IPS-18c (cell line): ENCODE data around the gene DUSP23.

ENCODE experiments used
- H3K4me3 ChIP-seq: 2 replicates; pipeline ENCODE4 v1.7.0; 2013; ENCODE audit warnings: low read depth, mild to moderate bottlenecking, low read length, moderate library complexity; ENCODE audit not compliant: insufficient read depth
- H3K9me3 ChIP-seq: one replicate; pipeline ENCODE4 v1.6.1; 2013; ENCODE audit warnings: mild to moderate bottlenecking, low read length, moderate library complexity; ENCODE audit not compliant: control insufficient read depth, insufficient read depth

Gene DUSP23

DNA sequence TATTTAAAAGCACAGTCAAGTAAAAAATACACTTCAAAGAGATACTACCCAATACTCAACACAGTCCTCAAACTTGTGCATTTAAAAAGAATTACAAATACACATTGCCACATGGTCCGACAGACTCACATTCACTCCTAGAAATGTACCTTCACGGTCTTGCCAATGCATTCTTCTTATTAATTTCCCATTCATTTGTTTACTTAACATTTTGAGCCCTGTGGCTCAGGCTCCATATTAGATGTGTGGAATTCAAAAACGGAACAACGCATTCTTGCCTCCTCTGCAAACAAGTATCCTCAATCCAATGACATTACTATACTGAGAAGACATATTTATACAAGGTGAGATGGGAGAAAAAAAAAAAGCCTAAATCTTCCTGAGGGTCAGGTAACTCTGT is 2.5 kb upstream of the DUSP23 start:
- Histone ChIP-seq H3K4me3 (no peak overlapping the region), H3K9me3 (no peaks in the 10 kb centered on the region)

DNA sequence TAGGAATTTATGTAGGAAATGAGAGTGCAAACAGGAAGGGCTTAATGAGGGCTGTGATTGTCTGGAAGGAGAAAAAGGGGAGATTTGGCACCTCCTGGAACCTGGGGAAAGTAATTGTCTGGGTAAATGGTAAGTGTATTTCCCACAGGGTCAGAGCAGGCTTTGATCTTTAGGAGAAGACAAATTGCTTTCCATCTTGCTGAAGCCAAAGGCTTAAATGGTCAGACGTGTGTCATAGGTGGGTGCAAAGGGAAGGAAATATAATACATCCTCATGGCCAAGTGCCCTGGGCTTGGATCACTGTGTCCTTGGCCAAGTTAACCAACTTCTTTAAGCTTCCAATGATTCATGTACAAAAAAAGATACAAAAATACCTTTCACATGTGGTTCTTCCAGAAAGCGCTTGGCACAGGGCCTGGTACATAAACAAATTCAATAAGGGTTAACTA is 1.3 kb upstream of the DUSP23 start:
- H3K9me3 ChIP-seq, result no peaks in the 10 kb centered on the region

DNA sequence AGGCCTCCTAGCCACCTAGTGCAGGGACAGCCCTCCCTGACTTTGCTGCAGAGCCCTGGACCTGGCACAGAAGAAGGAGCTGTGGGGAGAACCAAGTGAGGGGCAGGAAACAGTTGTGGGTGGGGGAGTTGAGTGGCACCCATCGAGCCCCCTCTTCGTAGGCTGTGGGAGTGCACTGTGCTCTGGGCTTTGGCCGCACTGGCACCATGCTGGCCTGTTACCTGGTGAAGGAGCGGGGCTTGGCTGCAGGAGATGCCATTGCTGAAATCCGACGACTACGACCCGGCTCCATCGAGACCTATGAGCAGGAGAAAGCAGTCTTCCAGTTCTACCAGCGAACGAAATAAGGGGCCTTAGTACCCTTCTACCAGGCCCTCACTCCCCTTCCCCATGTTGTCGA is 1.2 kb downstream of the DUSP23 start:
- Histone ChIP-seq H3K9me3 (no peaks in the 10 kb centered on the region), H3K4me3 (no peak overlapping the region)

More for the DNA sequence above, 1.3 kb upstream of the DUSP23 start:
- no peak overlapping the region for H3K4me3 ChIP-seq

DNA sequence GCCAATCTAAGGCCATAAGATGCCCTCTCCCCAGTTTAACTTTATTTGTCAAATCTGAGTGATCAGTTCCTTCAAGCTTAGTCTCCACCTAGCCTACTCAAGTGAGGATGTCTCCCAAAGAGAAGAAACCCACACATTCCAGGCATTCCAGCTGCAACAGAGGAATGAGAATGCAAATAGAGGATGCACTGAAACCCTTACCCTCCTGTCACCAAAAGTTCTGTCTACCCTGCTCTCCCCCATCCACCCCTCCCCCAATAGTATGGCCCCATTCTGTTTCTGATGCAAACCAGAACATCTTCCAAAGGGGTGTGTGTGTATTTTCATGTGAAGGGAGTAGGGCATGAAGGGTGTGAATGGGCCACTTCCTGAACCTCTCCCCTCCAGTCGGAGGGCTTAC is 3.0 kb downstream of the DUSP23 start:
- no peaks in the 10 kb centered on the region for H3K9me3 ChIP-seq
- H3K4me3 ChIP-seq, result no peak overlapping the region; the same call in 1 of the 2 replicates

DNA sequence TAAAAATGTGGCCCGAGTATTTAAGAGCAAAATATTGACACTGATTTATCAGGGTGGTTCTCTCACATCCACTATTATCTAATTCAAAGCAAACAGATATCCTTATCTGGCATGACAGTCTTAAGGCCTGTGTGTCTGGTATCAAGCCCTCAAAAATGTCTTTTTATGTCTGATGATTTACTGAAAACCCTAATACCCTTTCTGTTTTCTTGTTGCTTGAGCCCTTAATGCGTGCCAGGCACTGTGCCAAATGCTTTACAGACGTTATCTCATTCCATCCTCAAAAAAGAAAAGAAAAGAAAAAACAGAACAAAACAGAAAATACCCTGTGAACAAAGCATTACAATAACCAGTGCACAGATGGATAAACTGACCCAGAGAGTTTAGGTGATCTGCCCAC is 5.7 kb downstream of the DUSP23 start:
- no peak overlapping the region for H3K4me3 ChIP-seq
- no peaks in the 10 kb centered on the region for H3K9me3 ChIP-seq

DNA sequence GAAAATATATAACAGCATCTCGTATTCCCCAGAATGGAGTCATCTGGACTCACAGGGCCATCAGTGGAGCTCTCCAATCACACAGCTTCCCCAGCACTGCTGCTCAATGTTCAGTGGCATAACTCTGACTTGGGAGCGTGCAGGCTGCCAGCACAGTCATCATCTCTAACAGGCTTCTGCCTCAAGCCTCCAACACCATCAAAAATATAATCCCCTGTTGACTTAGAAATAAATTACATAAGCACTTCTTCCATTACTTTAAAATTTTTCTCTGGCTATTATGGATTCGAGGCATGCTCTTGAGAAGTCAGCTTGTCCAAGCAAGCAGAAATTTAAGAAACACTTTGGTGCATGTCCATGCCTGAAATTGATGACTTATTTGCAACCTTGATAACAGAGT is 6.2 kb downstream of the DUSP23 start:
- H3K9me3 ChIP-seq, result no peaks in the 10 kb centered on the region
- no peak overlapping the region for H3K4me3 ChIP-seq

DNA sequence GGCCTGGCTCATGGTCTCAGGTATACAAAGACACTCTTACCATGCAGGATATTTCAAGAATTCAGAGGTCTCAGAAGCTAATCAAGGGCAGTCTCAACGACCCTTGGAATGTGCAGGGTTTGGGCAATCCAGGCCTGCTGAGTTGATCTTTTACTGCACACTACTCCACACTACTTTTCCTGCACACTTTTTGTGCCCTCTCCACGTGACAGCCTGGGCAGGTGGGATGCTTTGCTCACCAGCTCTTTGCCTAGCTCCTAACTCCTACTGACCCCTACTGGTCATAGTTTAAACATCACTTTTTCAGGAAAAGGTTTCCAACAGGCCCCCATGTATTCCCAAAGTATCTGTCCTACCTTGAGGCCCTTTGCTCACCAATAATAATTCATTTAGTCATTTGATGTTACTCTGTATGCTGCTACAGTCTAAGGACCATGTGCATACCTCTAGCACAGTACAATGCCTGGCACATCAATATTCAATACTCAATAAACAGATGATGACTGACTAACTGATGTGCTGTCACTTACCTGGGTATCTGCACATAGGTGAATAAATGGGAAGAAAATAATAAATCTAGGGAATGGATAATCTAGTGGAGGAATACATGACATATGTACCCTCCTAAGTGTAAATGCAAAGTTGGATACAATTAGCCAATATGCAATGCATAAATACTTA is 9.6 kb downstream of the DUSP23 start:
- H3K9me3 ChIP-seq, result no peaks in the 10 kb centered on the region

DNA sequence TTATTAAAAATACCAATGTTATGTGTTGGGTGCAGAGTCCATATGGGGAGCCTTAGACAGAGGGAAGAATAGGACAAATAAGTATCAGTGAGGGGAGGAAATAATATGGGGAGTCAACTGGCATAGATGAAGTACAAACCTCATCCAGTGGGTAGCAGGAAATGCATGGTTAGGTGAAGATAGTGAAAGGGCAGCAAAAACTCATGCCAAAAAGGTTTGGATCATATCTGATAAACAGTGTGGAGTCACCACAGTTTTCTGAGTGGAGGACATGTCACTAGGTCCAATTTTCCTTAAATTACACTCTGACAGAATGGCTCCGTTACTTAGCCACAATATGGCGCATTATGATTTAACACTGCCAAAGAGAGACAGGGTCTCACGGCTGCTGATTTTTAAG is 10.3 kb downstream of the DUSP23 start:
- Histone ChIP-seq H3K9me3 (no peaks in the 10 kb centered on the region), H3K4me3 (no peak overlapping the region)

More for the DNA sequence above, 9.6 kb downstream of the DUSP23 start:
- H3K4me3 ChIP-seq, result no peak overlapping the region

DNA sequence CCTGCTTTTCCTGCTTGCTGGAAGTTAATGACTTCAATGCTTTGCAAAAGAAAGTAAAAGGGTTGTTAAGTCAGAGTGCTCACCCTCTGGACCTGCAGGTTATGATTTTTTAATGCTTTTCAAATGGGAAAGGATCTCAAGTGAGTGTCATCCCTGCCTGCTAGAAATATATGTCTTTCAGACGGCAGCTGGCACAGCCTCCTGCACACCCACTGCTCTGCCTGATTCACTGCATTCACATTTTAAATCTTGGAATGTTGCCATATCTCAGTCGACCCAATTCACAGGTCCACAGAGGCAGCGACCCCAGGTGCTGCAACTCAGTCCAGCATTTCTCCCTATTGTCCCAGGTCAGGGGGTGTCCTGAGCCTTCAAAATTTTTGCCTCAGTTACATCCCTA is 10.7 kb downstream of the DUSP23 start:
- H3K4me3 ChIP-seq, result no peak overlapping the region
- H3K9me3 ChIP-seq, result no peaks in the 10 kb centered on the region

DNA sequence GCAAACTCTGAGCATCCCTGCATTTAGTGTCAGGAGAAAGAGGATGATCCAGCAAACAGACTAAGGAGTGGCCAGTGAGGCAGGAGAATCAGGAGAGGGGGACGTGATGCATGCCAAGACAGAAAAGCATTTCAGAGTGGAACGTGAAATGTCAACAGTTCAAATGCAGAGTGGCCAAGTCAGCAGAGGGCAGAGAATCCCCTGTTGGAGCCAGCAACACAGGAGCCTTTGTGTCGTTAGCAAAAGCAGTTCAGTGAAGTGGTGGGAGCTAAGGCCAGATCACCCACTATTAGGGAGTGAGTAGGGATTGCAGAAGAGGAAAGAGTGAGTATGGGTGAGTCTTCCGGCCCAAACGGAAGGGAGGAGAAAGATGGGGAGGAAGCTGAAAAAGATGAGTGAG is 14.8 kb downstream of the DUSP23 start:
- Histone ChIP-seq H3K4me3 (no peak overlapping the region), H3K9me3 (no peaks in the 10 kb centered on the region)

DNA sequence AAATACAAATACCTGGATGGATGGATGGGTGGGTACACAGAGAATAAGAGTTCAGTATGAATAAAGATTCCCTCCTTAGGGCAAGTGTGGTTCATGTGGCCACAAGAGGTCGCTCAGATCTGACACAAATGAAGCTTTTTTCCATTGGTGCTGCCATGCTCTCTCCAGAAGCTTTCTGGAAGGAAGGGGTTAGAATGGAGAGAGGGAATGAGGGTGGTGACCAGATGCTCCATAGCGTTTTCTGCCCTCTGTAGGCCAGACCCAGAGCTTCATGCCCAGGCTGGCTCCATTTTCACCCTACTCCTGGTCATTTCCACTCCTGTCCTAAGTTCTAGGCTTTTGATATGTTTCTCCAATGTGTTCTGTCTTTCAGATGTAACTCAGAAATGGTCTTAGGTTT is 18.1 kb downstream of the DUSP23 start:
- no peak overlapping the region for H3K4me3 ChIP-seq
- no peaks in the 10 kb centered on the region for H3K9me3 ChIP-seq

DNA sequence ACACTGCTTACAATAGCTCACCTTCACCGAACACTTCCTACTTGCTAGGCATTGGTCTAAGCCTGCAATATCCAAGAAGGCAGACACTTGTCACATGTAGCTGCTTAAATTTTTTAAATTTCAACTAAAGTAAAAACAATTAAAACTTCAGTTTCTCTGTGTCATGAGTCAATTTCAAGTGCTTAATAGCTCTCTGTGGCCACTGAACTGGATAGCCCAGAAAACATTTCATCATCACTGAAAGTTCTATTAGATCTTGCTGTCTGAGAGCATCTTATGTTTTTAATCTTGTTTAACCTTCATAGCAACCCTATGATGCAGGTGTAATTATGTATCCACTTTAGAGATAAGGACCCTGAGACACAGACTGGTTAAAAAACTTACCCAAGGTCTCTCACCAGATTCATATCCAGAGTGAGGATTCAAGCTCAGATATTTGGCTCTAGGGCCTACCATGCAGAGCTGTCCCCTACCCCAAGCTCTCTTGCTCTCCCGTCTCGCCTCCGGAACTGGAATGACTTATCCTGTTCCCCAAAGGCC is 18.8 kb downstream of the DUSP23 start:
- Histone ChIP-seq H3K9me3 (no peaks in the 10 kb centered on the region), H3K4me3 (no peak overlapping the region)

DNA sequence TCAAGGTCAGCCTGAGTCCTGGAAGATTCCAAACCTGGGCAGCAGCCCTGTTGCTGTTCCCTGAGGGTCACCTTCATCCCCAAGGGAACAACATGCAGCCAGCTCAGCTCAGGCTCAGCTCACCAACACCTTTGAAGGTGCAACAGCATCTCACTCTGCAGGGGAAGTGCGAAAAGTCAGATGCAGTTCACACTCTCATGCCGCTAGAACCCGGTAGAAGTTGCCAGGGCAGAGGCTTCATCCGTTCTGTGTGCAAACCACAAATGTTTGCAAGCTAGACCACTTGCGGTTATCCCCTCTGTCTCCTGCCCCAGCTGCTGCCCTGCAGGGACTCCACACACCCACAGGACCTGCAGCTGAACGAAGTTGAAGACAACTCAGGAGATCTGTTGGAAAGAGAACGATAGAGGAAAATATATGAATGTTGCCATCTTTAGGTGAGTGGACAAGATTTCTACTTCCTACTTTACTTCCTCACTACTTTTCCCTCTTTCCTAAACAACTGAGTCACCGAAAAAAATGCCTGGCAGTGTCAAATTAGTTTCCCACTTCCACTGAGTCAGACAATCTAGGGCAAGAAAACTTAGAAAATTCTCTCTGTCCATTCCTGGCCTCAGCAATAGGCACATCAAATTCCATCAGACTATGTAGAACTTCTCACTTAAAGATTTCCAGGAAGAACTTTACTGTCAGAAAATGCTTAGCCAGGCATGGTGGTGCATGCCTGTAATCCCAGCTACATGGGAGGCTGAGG is 19.6 kb downstream of the DUSP23 start:
- H3K9me3 ChIP-seq, result no peaks in the 10 kb centered on the region
- H3K4me3 ChIP-seq, result no peak overlapping the region

DNA sequence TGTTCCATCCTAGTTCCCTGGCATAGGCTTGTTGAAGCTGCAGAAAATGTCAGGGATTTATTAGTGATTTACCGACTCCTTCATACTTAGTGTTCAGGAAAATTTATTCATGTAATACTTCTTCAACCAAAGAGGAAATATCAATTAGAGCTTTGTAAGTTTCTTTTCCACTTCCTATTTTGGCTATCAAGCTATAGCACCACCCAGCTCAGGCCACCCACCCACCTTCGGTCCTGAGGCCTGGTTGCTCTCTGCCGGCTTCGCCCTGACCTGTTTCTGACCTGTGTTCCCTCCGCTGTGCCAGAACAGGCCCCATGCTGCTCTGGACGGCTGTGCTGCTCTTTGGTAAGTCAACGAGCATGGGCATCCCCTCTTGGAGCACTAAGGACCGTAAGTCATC is 21.3 kb downstream of the DUSP23 start, which contains the start of gene FCRL6:
Gene FCRL6, plus strand, starts transcription at position 250 of the 400 bp plus-strand sequence. Its CDS starts 65 bp downstream, at position 315.
- Histone ChIP-seq H3K9me3 (no peaks in the 10 kb centered on the region), H3K4me3 (no peak within 1 kb of the TSS)

DNA sequence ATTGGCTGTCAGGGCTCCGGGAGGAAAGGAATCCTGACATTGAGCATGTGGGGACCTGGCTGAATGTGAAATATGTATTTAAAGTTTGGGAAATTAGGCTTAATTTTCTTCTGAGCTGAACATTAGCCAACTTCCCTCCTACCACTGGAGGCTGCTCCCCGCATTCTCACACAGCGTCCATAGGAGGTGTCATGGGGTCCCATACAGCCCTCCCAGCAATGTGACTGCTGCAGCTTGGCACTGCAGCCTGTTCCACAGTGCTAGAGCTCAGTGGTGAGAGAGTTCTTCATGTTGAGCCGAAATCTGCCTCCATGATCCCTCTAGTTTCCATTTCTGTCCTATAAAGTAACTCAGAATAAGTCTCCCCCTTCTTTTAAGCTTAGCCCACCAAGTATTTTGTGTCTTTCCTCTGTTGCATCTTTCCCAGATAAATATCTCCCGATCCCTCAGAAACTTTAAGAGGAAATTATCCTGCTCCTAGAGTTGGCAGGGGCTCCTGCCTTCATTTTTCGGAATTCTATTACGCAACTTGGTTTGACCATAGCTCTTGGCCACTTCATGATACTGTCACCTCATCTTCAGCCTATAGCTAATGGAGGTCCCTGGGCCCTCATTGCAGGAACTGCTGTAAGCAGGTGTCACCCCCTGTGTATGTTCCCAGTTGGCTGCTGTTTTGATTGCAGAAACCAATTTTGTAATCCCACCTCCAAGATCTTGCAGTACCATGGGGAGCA is 23.4 kb downstream of the DUSP23 start:
- H3K9me3 ChIP-seq, result no peaks in the 10 kb centered on the region
- no peak overlapping the region for H3K4me3 ChIP-seq

DNA sequence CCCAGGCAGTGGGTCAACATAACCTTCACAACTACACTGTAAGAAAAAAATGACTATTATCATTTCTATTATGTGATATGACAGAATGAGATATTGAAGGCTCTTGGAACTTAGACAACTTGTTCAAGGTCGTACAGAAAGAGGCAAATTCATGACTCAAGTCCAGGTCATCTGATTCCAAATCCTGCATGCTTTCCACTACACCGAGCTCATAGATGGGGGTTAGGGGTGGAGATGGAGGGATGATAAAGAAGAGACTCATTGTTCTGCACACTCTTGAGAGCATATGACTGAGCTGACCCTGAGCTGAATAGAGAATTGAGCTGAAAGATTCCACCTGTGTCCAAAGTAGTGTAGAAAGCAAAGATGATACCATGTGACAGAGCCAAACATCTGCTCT is 24.2 kb downstream of the DUSP23 start:
- Histone ChIP-seq H3K9me3 (no peaks in the 10 kb centered on the region), H3K4me3 (no peak overlapping the region)

DNA sequence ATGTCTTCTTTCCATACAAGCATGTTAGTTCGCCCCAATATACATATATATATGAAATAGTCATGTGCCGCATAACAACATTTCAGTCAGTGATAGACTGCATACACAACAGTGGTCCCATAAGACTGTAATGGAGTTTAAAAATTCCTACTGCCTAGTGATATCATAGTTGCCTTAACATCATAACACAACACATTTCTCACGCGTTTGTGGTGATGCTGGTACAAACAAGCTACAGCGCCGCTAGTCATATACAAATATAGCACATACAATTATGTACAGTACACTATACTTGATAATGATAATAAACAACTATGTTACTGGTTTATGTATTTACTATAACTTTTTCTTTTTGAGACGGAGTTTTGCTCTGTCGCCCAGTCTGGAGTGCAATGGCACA is 35.2 kb downstream of the DUSP23 start:
- no peak overlapping the region for H3K4me3 ChIP-seq

More for the DNA sequence above, 35.2 kb downstream of the DUSP23 start:
- H3K9me3 ChIP-seq, result no peaks in the 10 kb centered on the region
